ENCODE measurements around the gene ITGB7. TPM values are rescaled to one million over a fixed set of nuclear protein-coding genes. Genes with fewer than 3 reads are reported as not detected.
A peak's percentile ranks its signal among the peaks of the same experiment; 100 is the strongest.
"Not testable (repeated sequence)": the region's sequence is repeated elsewhere in the genome, so short reads cannot be mapped to it uniquely, and the experiment has no call there.

Gene ITGB7
- total RNA-seq, 1 experiment from 2014 or later: 0.09 TPM

- peak; percentile 23 for DNase-seq (ENCODE audit: low spot score)
These were observed 10.2 kb upstream of the ITGB7 start for GRCh38 chr12:53217051-53217930.

GRCh38 chr12:53215497-53215896 is 8.4 kb upstream of the ITGB7 start:
- DNase-seq (ENCODE audit: low spot score): no peak

GRCh38 chr12:53214687-53215455 is 7.8 kb upstream of the ITGB7 start:
- no peak for DNase-seq (ENCODE audit: low spot score)

- DNase-seq (ENCODE audit: low spot score): no peak
These were observed 7.2 kb upstream of the ITGB7 start for GRCh38 chr12:53214221-53214620.

GRCh38 chr12:53213348-53213747 is 6.3 kb upstream of the ITGB7 start:
- peak; percentile 66 for DNase-seq (ENCODE audit: low spot score)

- DNase-seq (ENCODE audit: low spot score): no peak
These were observed 5.9 kb upstream of the ITGB7 start for GRCh38 chr12:53212931-53213330.

- DNase-seq (ENCODE audit: low spot score): no peak
These were observed 4.7 kb upstream of the ITGB7 start for GRCh38 chr12:53211476-53212381.

- DNase-seq (ENCODE audit: low spot score): no peak
These were observed 3.8 kb upstream of the ITGB7 start for GRCh38 chr12:53210843-53211242.

GRCh38 chr12:53208877-53209463 is 1.9 kb upstream of the ITGB7 start:
- no peak for DNase-seq (ENCODE audit: low spot score)

- DNase-seq (ENCODE audit: low spot score): no peak
These were observed 1.4 kb upstream of the ITGB7 start for GRCh38 chr12:53208435-53208834.

- peak; percentile 70 for DNase-seq (ENCODE audit: low spot score)
These were observed 1.2 kb downstream of the ITGB7 start for GRCh38 chr12:53205747-53206419.

GRCh38 chr12:53204351-53204750 is 2.7 kb downstream of the ITGB7 start:
- no peak for DNase-seq (ENCODE audit: low spot score)

GRCh38 chr12:53202316-53202715 is 4.7 kb downstream of the ITGB7 start:
- not testable (repeated sequence) for DNase-seq (ENCODE audit: low spot score)

GRCh38 chr12:53201639-53202038 is 5.4 kb downstream of the ITGB7 start:
- no peak for DNase-seq (ENCODE audit: low spot score)

GRCh38 chr12:53201177-53201541 is 5.9 kb downstream of the ITGB7 start:
- DNase-seq (ENCODE audit: low spot score): no peak

- DNase-seq (ENCODE audit: low spot score): no peak
These were observed 6.4 kb downstream of the ITGB7 start for GRCh38 chr12:53200458-53201176.

GRCh38 chr12:53200107-53200457 is 7.0 kb downstream of the ITGB7 start:
- no peak for DNase-seq (ENCODE audit: low spot score)

- no peak for DNase-seq (ENCODE audit: low spot score)
These were observed 7.4 kb downstream of the ITGB7 start for GRCh38 chr12:53199700-53200099.

- DNase-seq (ENCODE audit: low spot score): no peak
These were observed 8.5 kb downstream of the ITGB7 start for GRCh38 chr12:53198486-53199110.

Data from A172 (cell line).